Uterus (tissue), 2 donors: Measurements from ENCODE around the gene GALNT18.

Experiments
- CTCF ChIP-seq, 4 experiments: fragments of 200-600 bp in 2 of 4; fragments of 450-650 bp in 2 of 4; sonication (generic) in 2 of 4; IDR thresholded peaks; one replicate each; pipeline ENCODE4 v1.5.1; 2016 to 2019; ENCODE audit warnings: antibody characterized with exemption in 4 of 4, mild to moderate bottlenecking in 2 of 4, moderate library complexity in 1 of 4
- POLR2A ChIP-seq, 2 donors: fragments of 450-650 bp; IDR thresholded peaks; one replicate each; pipeline ENCODE4 v1.6.1; 2016; ENCODE audit warnings: antibody characterized with exemption in 2 of 2, mild to moderate bottlenecking in 1 of 2, moderate library complexity in 1 of 2

GRCh38 chr11:11260903-11261302, 360.9 kb downstream of the GALNT18 start:
- TF ChIP-seq CTCF (IDR thresholded peaks at IDR 0.05) = no peak
- TF ChIP-seq POLR2A (IDR thresholded peaks at IDR 0.05) = no peak
